Adipose tissue (tissue), 3 donors: ENCODE results near the gene HOXC13. TPM values are rescaled to one million over a fixed set of nuclear protein-coding genes. Genes with fewer than 3 reads are reported as not detected.

Experiments used
- polyA plus RNA-seq, 3 donors: library from polyadenylated mRNA; stranded (reverse); fragments of 200-250 nt; gene quantifications; one replicate each; pipeline ENCODE4 v1.2.3, GENCODE V29; 2013
- donor health status: healthy with polysubstance abuse.
- donor health status: Bipolar disorder and iron deficiency.
- donor health status: healthy.

HOXC13 gene
- polyA plus RNA-seq, 3 donors, result 0.03 to 0.45 TPM; not detected in 1

Other genes with a start within 250 kb of the HOXC13 start
- gene CALCOCO1, start 211.4 kb upstream of the HOXC13 start, polyA plus RNA-seq, result 100 to 1,000 TPM in 2 of 3 donors, 10 to 100 TPM in 1; 82.7 to 149 (median 116) TPM
- gene CISTR, start 186.9 kb upstream of the HOXC13 start, polyA plus RNA-seq, result not detected
- gene HOXC12, start 16.1 kb downstream of the HOXC13 start, polyA plus RNA-seq, result under 1 TPM in 1 of 3 donors, not detected in 2; 0.02 TPM
- not detected for gene HOXC11, start 34.3 kb downstream of the HOXC13 start, polyA plus RNA-seq
- gene HOTAIR, start 36.1 kb downstream of the HOXC13 start, polyA plus RNA-seq, result not detected
- gene HOXC10, start 46.3 kb downstream of the HOXC13 start, polyA plus RNA-seq, result under 1 TPM in 2 of 3 donors, not detected in 1; 0.22 to 0.63 TPM
- 1 to 10 TPM in 1 of 3 donors, under 1 TPM in 2; 0.28 to 1.0 (median 0.45) TPM for gene HOXC9, start 61.3 kb downstream of the HOXC13 start, polyA plus RNA-seq
- under 1 TPM; 0.13 to 0.67 (median 0.33) TPM for gene HOXC8, start 70.2 kb downstream of the HOXC13 start, polyA plus RNA-seq
- gene HOXC6, start 89.6 kb downstream of the HOXC13 start, polyA plus RNA-seq, result 1 to 10 TPM in 1 of 3 donors, under 1 TPM in 2; 0.56 to 3.1 (median 0.95) TPM
- 1 to 10 TPM in 1 of 3 donors, under 1 TPM in 2; 0.14 to 2.0 (median 0.18) TPM for gene HOXC5, start 94.2 kb downstream of the HOXC13 start, polyA plus RNA-seq
- 1 to 10 TPM in 1 of 3 donors, under 1 TPM in 2; 0.18 to 5.6 (median 0.51) TPM for gene HOXC4, start 115.0 kb downstream of the HOXC13 start, polyA plus RNA-seq